Prostate gland (tissue), 2 donors: Measurements from ENCODE around the gene RALGPS1. TPM values are rescaled to one million over a fixed set of nuclear protein-coding genes. Genes with fewer than 3 reads are reported as not detected.

Source experiments
- DNase-seq: peaks from one replicate; pipeline ENCODE4 v3.0.0-alpha.2; 2019; ENCODE audit warnings: low spot score
- H3K27ac ChIP-seq, 2 donors: fragments of 200-600 bp; sonication (generic); 2 replicates each; pipeline ENCODE4 v1.5.1; 2017 to 2019
- H3K27me3 ChIP-seq: fragments of 200-600 bp; sonication (generic); replicated peaks from 2 replicates; pipeline ENCODE4 v1.5.1; 2019; ENCODE audit not compliant: insufficient read depth
- H3K36me3 ChIP-seq, 2 donors: fragments of 200-600 bp; sonication (generic); 1 replicate in 1 of 2; 2 replicates in 1 of 2; pipeline versions ENCODE4 v1.5.1 to v1.8.1; 2017 to 2019
- H3K4me1 ChIP-seq: fragments of 200-600 bp; sonication (generic); replicated peaks from 2 replicates; pipeline ENCODE4 v1.5.1; 2019
- H3K4me3 ChIP-seq, 2 donors: fragments of 200-600 bp; sonication (generic); 2 replicates each; pipeline ENCODE4 v1.5.1; 2017 to 2019
- H3K9me3 ChIP-seq: fragments of 200-600 bp; sonication (generic); 2 replicates; pipeline ENCODE4 v1.5.1; 2017
- CTCF ChIP-seq, 4 experiments: fragments of 200-600 bp in 2 of 4; fragments of 450-650 bp in 2 of 4; sonication (generic) in 2 of 4; IDR thresholded peaks; 1 replicate in 3 of 4; 2 replicates in 1 of 4; pipeline ENCODE4 v1.5.1; 2016 to 2019; ENCODE audit warnings: antibody characterized with exemption in 4 of 4, mild to moderate bottlenecking in 2 of 4, moderate library complexity in 2 of 4
- POLR2A ChIP-seq: fragments of 450-650 bp; IDR thresholded peaks from one replicate; pipeline ENCODE4 v1.6.1; 2016; ENCODE audit warnings: antibody characterized with exemption, mild to moderate bottlenecking
- POLR2AphosphoS5 ChIP-seq: sonication (generic); formaldehyde crosslinking; IDR thresholded peaks from one replicate; pipeline ENCODE4 v1.6.1; 2017; ENCODE audit warnings: antibody characterized with exemption
- WGBS: methylation state at CpG from one replicate; pipeline ENCODE4 v1.1.5; 2018; 5-methylcytosine and 5-hydroxymethylcytosine counted together
- intact Hi-C: fragments of 100-400 bp; cut with DNase I; formaldehyde crosslinking; loops from one replicate; pipeline ENCODE4 v1.14.2; 2022
- total RNA-seq, 2 donors: library from RNA; depleted of rRNA; stranded (reverse); fragments of >200 nt; gene quantifications; one replicate each; pipeline ENCODE4 v1.1.0, GENCODE V29; 2016

RALGPS1 gene
- total RNA-seq, 2 donors from 2014 or later: 14.7 to 20.7 TPM

- H3K27ac ChIP-seq: no peak overlapping the region
- no peak for TF ChIP-seq CTCF (IDR thresholded peaks at IDR 0.05)
- no peak for TF ChIP-seq POLR2A
- TF ChIP-seq POLR2AphosphoS5: no peak
Observed at GRCh38 chr9:126886897-126887296, 27.7 kb upstream of the RALGPS1 start.

GRCh38 chr9:126891676-126892075, 22.9 kb upstream of the RALGPS1 start:
- no peak for TF ChIP-seq CTCF (IDR thresholded peaks at IDR 0.05)
- TF ChIP-seq POLR2A: no peak
- peak; percentile 6 for TF ChIP-seq POLR2AphosphoS5
- Histone ChIP-seq H3K4me1 (no peaks in the 10 kb centered on the region), H3K4me3 (no peak overlapping the region), H3K27me3 (no peaks in the 10 kb centered on the region), H3K36me3 (no peaks in the 10 kb centered on the region), H3K9me3 (no peaks in the 10 kb centered on the region), H3K27ac (no peak overlapping the region)
- 43% methylated on average over 3 of the region's 3 CpGs for WGBS
- no peak for DNase-seq
- intact Hi-C loops: no loop called here

More at GRCh38 chr9:126886897-126887296, 27.7 kb upstream of the RALGPS1 start:
- no peak for DNase-seq
- Histone ChIP-seq H3K36me3 (no peaks in the 10 kb centered on the region), H3K4me3 (no peak overlapping the region), H3K9me3 (no peaks in the 10 kb centered on the region), H3K4me1 (peaks cover 5% of the 10 kb centered on the region), H3K27me3 (no peaks in the 10 kb centered on the region)
- 88% methylated on average over 10 of the region's 10 CpGs for WGBS
- intact Hi-C loops: no loop called here

- no peak overlapping the region for H3K27ac ChIP-seq
- no peaks in the 10 kb centered on the region for H3K4me1 ChIP-seq
- TF ChIP-seq POLR2A (no peak), POLR2AphosphoS5 (no peak), CTCF (IDR thresholded peaks at IDR 0.05) (peak in 1 of 4 experiments; percentile 5)
- DNase-seq: no peak
- no peaks in the 10 kb centered on the region for H3K27me3 ChIP-seq
- H3K36me3 ChIP-seq: no peaks in the 10 kb centered on the region
- H3K9me3 ChIP-seq: no peaks in the 10 kb centered on the region
- intact Hi-C loops: no loop called here
- H3K4me3 ChIP-seq: no peak overlapping the region
- 30% methylated on average over 5 of the region's 5 CpGs for WGBS
Observed at GRCh38 chr9:126893079-126893478, 21.5 kb upstream of the RALGPS1 start.

- Histone ChIP-seq H3K27ac (no peak overlapping the region), H3K4me1 (no peaks in the 10 kb centered on the region), H3K9me3 (no peaks in the 10 kb centered on the region), H3K27me3 (no peaks in the 10 kb centered on the region), H3K4me3 (no peak overlapping the region), H3K36me3 (no peaks in the 10 kb centered on the region)
- WGBS: 81% methylated on average over 4 of the region's 4 CpGs
- intact Hi-C loops: no loop called here
- DNase-seq: no peak
- no peak for TF ChIP-seq POLR2AphosphoS5
- TF ChIP-seq POLR2A: no peak
- TF ChIP-seq CTCF (IDR thresholded peaks at IDR 0.05): no peak
Observed at GRCh38 chr9:126894052-126894603, 20.5 kb upstream of the RALGPS1 start.

- intact Hi-C loops: no loop called here
- no peaks in the 10 kb centered on the region for H3K36me3 ChIP-seq
- no peak for DNase-seq
- no peak overlapping the region for H3K4me3 ChIP-seq
- no peaks in the 10 kb centered on the region for H3K27me3 ChIP-seq
- no peaks in the 10 kb centered on the region for H3K9me3 ChIP-seq
- TF ChIP-seq POLR2A (no peak), CTCF (IDR thresholded peaks at IDR 0.05) (no peak), POLR2AphosphoS5 (no peak)
- 31% methylated on average over 3 of the region's 3 CpGs for WGBS
- H3K4me1 ChIP-seq: no peaks in the 10 kb centered on the region
- H3K27ac ChIP-seq: no peak overlapping the region
Observed at GRCh38 chr9:126902210-126902609, 12.4 kb upstream of the RALGPS1 start.
